Large intestine (tissue), 3 donors: ENCODE results near the gene FRK. TPM values are rescaled to one million over a fixed set of nuclear protein-coding genes. Genes with fewer than 3 reads are reported as not detected.
"Not testable (repeated sequence)": the region's sequence is repeated elsewhere in the genome, so short reads cannot be mapped to it uniquely, and the experiment has no call there.

Experiments
- DNase-seq, 2 donors: peaks; one replicate each; pipeline versions ENCODE4 v3.0.0 to v3.0.0-alpha.2; 2013
- H3K27ac ChIP-seq: one replicate; pipeline ENCODE4 v1.5.1; 2013; ENCODE audit warnings: low read length
- H3K27me3 ChIP-seq: 2 replicates; pipeline ENCODE4 v1.6.1; 2013; ENCODE audit warnings: low read length; ENCODE audit not compliant: control insufficient read depth, insufficient read depth
- H3K36me3 ChIP-seq: 2 replicates; pipeline ENCODE4 v1.6.1; 2013; ENCODE audit warnings: low read length; ENCODE audit not compliant: control insufficient read depth, insufficient read depth
- H3K4me1 ChIP-seq: one replicate; pipeline ENCODE4 v1.6.1; 2013; ENCODE audit warnings: low read length; ENCODE audit not compliant: control insufficient read depth, insufficient read depth
- H3K4me3 ChIP-seq: one replicate; pipeline ENCODE4 v1.5.1; 2013; ENCODE audit warnings: low read length
- H3K9me3 ChIP-seq: one replicate; pipeline ENCODE4 v1.6.1; 2013; ENCODE audit warnings: mild to moderate bottlenecking, low read depth, low read length, moderate library complexity; ENCODE audit not compliant: control insufficient read depth
- WGBS: methylation state at CpG from one replicate; pipeline ENCODE4 v1.1.5; 2013; ENCODE audit warnings: low lambda C conversion rate; ENCODE audit not compliant: insufficient coverage; 5-methylcytosine and 5-hydroxymethylcytosine counted together
- polyA plus RNA-seq: library from polyadenylated mRNA; unstranded; fragments of 120-200 nt; gene quantifications from one replicate; pipeline ENCODE4 v1.2.1, GENCODE V29; 2013

FRK gene
- polyA plus RNA-seq, 1 donor: 10.7 TPM

- Histone ChIP-seq H3K9me3 (no peaks in the 10 kb centered on the region), H3K4me1 (no peaks in the 10 kb centered on the region), H3K36me3 (no peaks in the 10 kb centered on the region), H3K4me3 (no peak overlapping the region), H3K27me3 (no peaks in the 10 kb centered on the region), H3K27ac (no peak overlapping the region)
- no peak for DNase-seq
- no CpG with 5 or more reads among the region's 2 CpGs for WGBS
These were observed 168.9 kb downstream of the FRK start for GRCh38 chr6:115891750-115892149.

GRCh38 chr6:115891111-115891669 is 169.5 kb downstream of the FRK start:
- H3K36me3 ChIP-seq: no peaks in the 10 kb centered on the region
- H3K9me3 ChIP-seq: no peaks in the 10 kb centered on the region
- H3K4me3 ChIP-seq: no peak overlapping the region
- no peaks in the 10 kb centered on the region for H3K4me1 ChIP-seq
- H3K27me3 ChIP-seq: no peaks in the 10 kb centered on the region
- no peak overlapping the region for H3K27ac ChIP-seq
- no peak for DNase-seq

- WGBS: 100% methylated on average over 1 of the region's 10 CpGs
- H3K27me3 ChIP-seq: no peaks in the 10 kb centered on the region
- no peaks in the 10 kb centered on the region for H3K36me3 ChIP-seq
- no peaks in the 10 kb centered on the region for H3K9me3 ChIP-seq
- no peaks in the 10 kb centered on the region for H3K4me1 ChIP-seq
- no peak overlapping the region for H3K4me3 ChIP-seq
- DNase-seq: no peak
- no peak overlapping the region for H3K27ac ChIP-seq
These were observed 170.5 kb downstream of the FRK start for GRCh38 chr6:115890238-115890637.

GRCh38 chr6:115888687-115889470 is 171.8 kb downstream of the FRK start:
- no CpG with 5 or more reads among the region's 38 CpGs for WGBS
- H3K27me3 ChIP-seq, H3K27ac ChIP-seq, H3K4me3 ChIP-seq, H3K4me1 ChIP-seq, H3K9me3 ChIP-seq, DNase-seq, H3K36me3 ChIP-seq: not testable (repeated sequence)

GRCh38 chr6:115887891-115888290 is 172.8 kb downstream of the FRK start:
- 79% methylated on average over 2 of the region's 7 CpGs for WGBS
- no peaks in the 10 kb centered on the region for H3K4me1 ChIP-seq
- no peak for DNase-seq
- H3K36me3 ChIP-seq: no peaks in the 10 kb centered on the region
- H3K27ac ChIP-seq: no peak overlapping the region
- H3K9me3 ChIP-seq: no peaks in the 10 kb centered on the region
- H3K4me3 ChIP-seq: no peak overlapping the region
- no peaks in the 10 kb centered on the region for H3K27me3 ChIP-seq

- H3K36me3 ChIP-seq: no peaks in the 10 kb centered on the region
- no peaks in the 10 kb centered on the region for H3K9me3 ChIP-seq
- 70% methylated on average over 3 of the region's 4 CpGs for WGBS
- H3K27me3 ChIP-seq: no peaks in the 10 kb centered on the region
- H3K4me1 ChIP-seq: no peaks in the 10 kb centered on the region
- H3K4me3 ChIP-seq: no peak overlapping the region
- no peak overlapping the region for H3K27ac ChIP-seq
- no peak for DNase-seq
These were observed 174.9 kb downstream of the FRK start for GRCh38 chr6:115885636-115886366.

GRCh38 chr6:115882771-115883170 is 177.9 kb downstream of the FRK start:
- H3K9me3 ChIP-seq: no peaks in the 10 kb centered on the region

GRCh38 chr6:115882174-115882573 is 178.5 kb downstream of the FRK start:
- no peak for DNase-seq
- Histone ChIP-seq H3K27me3 (no peaks in the 10 kb centered on the region), H3K27ac (no peak overlapping the region), H3K9me3 (no peaks in the 10 kb centered on the region), H3K36me3 (no peaks in the 10 kb centered on the region), H3K4me3 (no peak overlapping the region), H3K4me1 (no peaks in the 10 kb centered on the region)
- 100% methylated on average over 1 of the region's 5 CpGs for WGBS

More at GRCh38 chr6:115882771-115883170, 177.9 kb downstream of the FRK start:
- no peak overlapping the region for H3K4me3 ChIP-seq
- WGBS: no CpG with 5 or more reads among the region's 2 CpGs
- H3K4me1 ChIP-seq: no peaks in the 10 kb centered on the region
- H3K27ac ChIP-seq: no peak overlapping the region
- no peaks in the 10 kb centered on the region for H3K27me3 ChIP-seq
- H3K36me3 ChIP-seq: no peaks in the 10 kb centered on the region
- no peak for DNase-seq

Other genes with a start within 250 kb of the FRK start
- 54.4 TPM for gene NT5DC1, start 40.0 kb upstream of the FRK start, polyA plus RNA-seq
- gene COL10A1, start 65.2 kb upstream of the FRK start, polyA plus RNA-seq: 0.10 TPM
- gene TSPYL4, start 193.2 kb upstream of the FRK start, polyA plus RNA-seq: 22.3 TPM
- gene TSPYL1, start 219.0 kb upstream of the FRK start, polyA plus RNA-seq: 85.8 TPM